ENCODE results near the gene RBBP9.

The RBBP9 gene

DNA sequence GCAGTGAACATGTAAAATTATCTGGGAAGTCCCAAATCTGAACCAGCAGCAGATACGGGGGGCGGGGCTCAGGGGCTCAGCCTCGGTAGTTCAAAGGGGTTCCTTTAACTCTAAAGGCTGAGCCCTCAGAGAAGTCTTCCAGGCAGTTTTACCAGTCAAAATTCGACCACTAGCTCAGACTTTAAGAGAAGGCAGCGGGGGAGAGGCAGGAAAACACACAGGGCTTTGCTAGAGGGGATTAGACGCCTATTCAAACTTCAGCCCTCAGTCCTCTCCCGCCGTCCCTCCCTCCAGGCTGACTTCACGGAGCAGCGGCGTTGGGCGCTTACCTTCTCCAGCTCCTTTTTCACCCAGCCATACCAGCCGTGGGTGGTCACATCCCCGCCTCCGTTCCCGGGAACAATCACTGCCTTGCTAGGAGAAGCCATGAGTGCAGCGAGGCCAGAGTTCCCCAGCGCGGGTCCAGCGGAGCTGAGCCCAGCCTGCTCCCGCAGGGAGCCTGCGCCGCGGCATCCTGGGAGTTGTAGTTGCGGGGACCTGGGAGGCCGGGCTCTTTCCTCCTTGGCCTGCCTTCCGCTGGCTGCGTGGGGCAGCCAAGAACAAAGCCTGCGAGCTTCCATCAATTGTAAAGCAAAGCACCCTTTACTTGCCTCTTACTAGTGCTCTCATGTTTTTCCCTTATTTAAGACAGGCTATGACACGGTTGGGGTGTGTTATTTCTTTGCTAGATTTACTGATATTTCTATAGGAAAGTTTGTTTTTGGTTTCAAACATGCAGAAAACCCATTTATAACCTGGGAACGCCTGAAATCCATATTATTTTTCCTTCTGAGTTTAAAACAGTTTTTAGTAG lies at the start of gene RBBP9:
Gene RBBP9, minus strand, starts transcription at position 486 of the 853 bp plus-strand sequence. Its CDS starts 58 bp downstream, at position 428.
- Histone ChIP-seq H3K9ac (ENCODE audit: low read length in 5 of 5) (peak within 1 kb of the TSS; percentile 91 to 96 (median 95)), H3K27me3 (ENCODE audit: control insufficient read depth in 5 of 5, insufficient read depth in 4 of 5, low read length in 5 of 5) (no peaks in the 10 kb centered on the region), H3K4me1 (ENCODE audit: control insufficient read depth in 5 of 5, insufficient read depth in 5 of 5, low read length in 5 of 5) (peaks cover 0 to 16% (median 15%) of the 10 kb centered on the region in 5 donors), H3K9me3 (ENCODE audit: control insufficient read depth in 5 of 5, low read length in 5 of 5) (no peaks in the 10 kb centered on the region), H3K27ac (ENCODE audit: low read depth, low read length) (peak within 1 kb of the TSS; percentile 57), H3K4me3 (ENCODE audit: low read depth in 1 of 5, low read length in 5 of 5) (peak within 1 kb of the TSS; percentile 88 to 98 (median 96)), H3K36me3 (ENCODE audit: control insufficient read depth in 5 of 5, insufficient read depth in 5 of 5, low read length in 5 of 5) (peaks cover 7 to 17% (median 12%) of the 10 kb centered on the region in 5 donors)

DNA sequence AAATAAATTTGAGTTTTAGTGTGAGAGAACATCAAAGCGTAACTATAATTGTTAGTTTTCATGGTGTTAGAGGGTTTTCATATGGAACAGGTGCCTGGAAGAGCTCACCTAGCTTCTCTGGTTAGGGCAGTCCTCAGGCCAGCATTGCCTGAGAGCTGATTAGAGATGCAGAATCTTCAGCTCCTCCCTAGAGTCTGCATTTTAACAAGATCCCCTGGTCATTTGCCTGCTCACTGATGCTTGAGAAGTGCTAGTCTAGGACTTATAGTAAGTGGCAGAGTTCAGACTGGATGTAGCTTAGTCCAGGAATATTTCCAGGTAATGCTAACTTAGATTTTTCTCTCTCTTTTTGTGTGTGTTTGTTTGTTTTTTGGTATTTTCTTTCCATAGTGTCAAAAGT lies 48.5 kb upstream of the RBBP9 start:
- Histone ChIP-seq H3K4me3 (ENCODE audit: low read depth in 1 of 5, low read length in 5 of 5) (no peak overlapping the region), H3K4me1 (ENCODE audit: control insufficient read depth in 5 of 5, insufficient read depth in 5 of 5, low read length in 5 of 5) (no peaks in the 10 kb centered on the region), H3K27ac (ENCODE audit: low read depth, low read length) (no peak overlapping the region), H3K36me3 (ENCODE audit: control insufficient read depth in 5 of 5, insufficient read depth in 5 of 5, low read length in 5 of 5) (peaks cover 29 to 88% (median 66%) of the 10 kb centered on the region in 5 donors), H3K27me3 (ENCODE audit: control insufficient read depth in 5 of 5, insufficient read depth in 4 of 5, low read length in 5 of 5) (no peaks in the 10 kb centered on the region), H3K9ac (ENCODE audit: low read length in 5 of 5) (no peak overlapping the region), H3K9me3 (ENCODE audit: control insufficient read depth in 5 of 5, low read length in 5 of 5) (no peaks in the 10 kb centered on the region)

DNA sequence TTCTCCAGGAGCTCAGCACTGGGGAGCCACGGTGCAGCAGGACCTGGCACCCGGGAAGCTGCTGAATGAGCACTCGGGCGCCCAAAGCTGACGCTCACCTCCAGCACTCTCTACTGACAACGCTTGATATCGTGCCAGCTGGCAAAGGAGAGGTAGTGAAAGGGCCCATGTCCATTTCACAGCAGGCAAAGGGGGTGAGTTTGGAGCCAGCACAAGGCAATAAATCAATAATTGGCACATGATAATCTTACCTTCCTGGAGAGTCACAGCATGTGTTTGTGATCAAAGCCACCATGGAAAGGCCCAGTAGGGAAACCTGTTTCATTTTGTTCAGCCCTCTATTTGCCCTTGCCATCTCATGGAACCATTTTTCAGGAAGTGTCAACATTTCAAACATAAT lies 46.9 kb upstream of the RBBP9 start:
- Histone ChIP-seq H3K4me1 (ENCODE audit: control insufficient read depth in 5 of 5, insufficient read depth in 5 of 5, low read length in 5 of 5) (no peaks in the 10 kb centered on the region), H3K9ac (ENCODE audit: low read length in 5 of 5) (no peak overlapping the region), H3K27ac (ENCODE audit: low read depth, low read length) (no peak overlapping the region), H3K9me3 (ENCODE audit: control insufficient read depth in 5 of 5, low read length in 5 of 5) (no peaks in the 10 kb centered on the region), H3K36me3 (ENCODE audit: control insufficient read depth in 5 of 5, insufficient read depth in 5 of 5, low read length in 5 of 5) (peaks cover 24 to 88% (median 68%) of the 10 kb centered on the region in 5 donors), H3K27me3 (ENCODE audit: control insufficient read depth in 5 of 5, insufficient read depth in 4 of 5, low read length in 5 of 5) (no peaks in the 10 kb centered on the region), H3K4me3 (ENCODE audit: low read depth in 1 of 5, low read length in 5 of 5) (no peak overlapping the region)

DNA sequence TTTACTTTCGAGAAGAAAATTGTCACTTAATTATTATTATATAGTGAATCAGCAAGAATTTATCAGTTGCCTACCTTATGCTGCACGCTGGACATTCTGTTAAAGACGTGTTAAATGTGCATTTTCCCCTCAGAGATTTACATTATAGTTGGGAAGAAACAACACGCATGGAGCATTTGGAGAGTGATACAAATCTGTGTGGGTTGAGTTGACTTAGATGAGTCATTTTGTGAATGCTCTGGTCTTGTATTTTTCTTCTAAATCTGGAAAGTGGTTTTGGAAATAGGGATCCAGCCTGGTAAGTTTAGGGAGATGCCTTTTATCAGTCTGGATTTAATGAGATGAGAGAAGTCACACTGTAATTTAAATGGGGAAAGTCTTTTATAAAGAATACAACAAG lies 46.2 kb upstream of the RBBP9 start:
- Histone ChIP-seq H3K36me3 (ENCODE audit: control insufficient read depth in 5 of 5, insufficient read depth in 5 of 5, low read length in 5 of 5) (peaks cover 24 to 81% (median 68%) of the 10 kb centered on the region in 5 donors), H3K27ac (ENCODE audit: low read depth, low read length) (no peak overlapping the region), H3K4me1 (ENCODE audit: control insufficient read depth in 5 of 5, insufficient read depth in 5 of 5, low read length in 5 of 5) (no peaks in the 10 kb centered on the region), H3K9ac (ENCODE audit: low read length in 5 of 5) (no peak overlapping the region), H3K27me3 (ENCODE audit: control insufficient read depth in 5 of 5, insufficient read depth in 4 of 5, low read length in 5 of 5) (no peaks in the 10 kb centered on the region), H3K4me3 (ENCODE audit: low read depth in 1 of 5, low read length in 5 of 5) (no peak overlapping the region), H3K9me3 (ENCODE audit: control insufficient read depth in 5 of 5, low read length in 5 of 5) (no peaks in the 10 kb centered on the region)

DNA sequence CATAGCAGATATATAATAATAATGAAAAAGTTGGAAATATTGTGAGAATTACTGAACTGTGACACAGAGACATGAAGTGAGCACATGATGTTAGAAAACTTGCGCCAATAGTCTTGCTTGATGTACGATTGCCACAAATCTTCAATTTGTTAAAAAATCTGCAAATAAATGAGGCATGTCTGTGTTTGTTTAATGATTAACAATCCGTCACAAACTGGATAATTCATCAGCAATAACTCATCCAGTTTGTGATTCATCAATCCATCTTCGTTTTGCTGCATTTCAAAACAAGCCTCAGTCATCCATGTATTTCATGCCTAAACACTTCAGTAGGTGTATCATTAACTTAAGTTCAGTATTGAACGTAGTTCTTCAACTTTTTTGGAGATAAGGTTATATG lies 44.7 kb upstream of the RBBP9 start:
- Histone ChIP-seq H3K4me1 (ENCODE audit: control insufficient read depth in 5 of 5, insufficient read depth in 5 of 5, low read length in 5 of 5) (no peaks in the 10 kb centered on the region), H3K4me3 (ENCODE audit: low read depth in 1 of 5, low read length in 5 of 5) (no peak overlapping the region), H3K9me3 (ENCODE audit: control insufficient read depth in 5 of 5, low read length in 5 of 5) (no peaks in the 10 kb centered on the region), H3K27me3 (ENCODE audit: control insufficient read depth in 5 of 5, insufficient read depth in 4 of 5, low read length in 5 of 5) (no peaks in the 10 kb centered on the region), H3K36me3 (ENCODE audit: control insufficient read depth in 5 of 5, insufficient read depth in 5 of 5, low read length in 5 of 5) (peaks cover 27 to 78% (median 62%) of the 10 kb centered on the region in 5 donors), H3K27ac (ENCODE audit: low read depth, low read length) (no peak overlapping the region), H3K9ac (ENCODE audit: low read length in 5 of 5) (no peak overlapping the region)

DNA sequence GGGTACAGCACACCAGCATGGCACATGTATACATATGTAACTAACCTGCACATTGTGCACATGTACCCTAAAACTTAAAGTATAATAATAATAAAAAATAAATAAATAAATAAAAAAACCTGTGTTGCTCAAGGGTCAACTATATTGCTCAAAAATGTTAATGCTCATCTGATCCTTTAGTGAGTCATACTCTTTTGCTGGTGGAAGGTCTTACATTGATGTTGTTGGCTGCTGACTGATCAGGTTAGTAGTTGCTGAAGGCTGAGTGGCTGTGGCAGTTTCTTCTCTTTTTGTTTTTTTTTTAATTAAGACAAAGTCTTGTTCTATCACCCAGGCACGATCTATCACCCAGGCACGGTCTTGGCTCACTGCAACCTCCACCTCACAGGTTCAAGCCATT lies 40.6 kb upstream of the RBBP9 start:
- Histone ChIP-seq H3K27me3 (ENCODE audit: control insufficient read depth in 5 of 5, insufficient read depth in 4 of 5, low read length in 5 of 5) (no peaks in the 10 kb centered on the region), H3K36me3 (ENCODE audit: control insufficient read depth in 5 of 5, insufficient read depth in 5 of 5, low read length in 5 of 5) (peaks cover 41 to 74% (median 51%) of the 10 kb centered on the region in 5 donors), H3K4me1 (ENCODE audit: control insufficient read depth in 5 of 5, insufficient read depth in 5 of 5, low read length in 5 of 5) (no peaks in the 10 kb centered on the region), H3K27ac (ENCODE audit: low read depth, low read length) (no peak overlapping the region), H3K9ac (ENCODE audit: low read length in 5 of 5) (no peak overlapping the region), H3K9me3 (ENCODE audit: control insufficient read depth in 5 of 5, low read length in 5 of 5) (no peaks in the 10 kb centered on the region), H3K4me3 (ENCODE audit: low read depth in 1 of 5, low read length in 5 of 5) (no peak overlapping the region)

DNA sequence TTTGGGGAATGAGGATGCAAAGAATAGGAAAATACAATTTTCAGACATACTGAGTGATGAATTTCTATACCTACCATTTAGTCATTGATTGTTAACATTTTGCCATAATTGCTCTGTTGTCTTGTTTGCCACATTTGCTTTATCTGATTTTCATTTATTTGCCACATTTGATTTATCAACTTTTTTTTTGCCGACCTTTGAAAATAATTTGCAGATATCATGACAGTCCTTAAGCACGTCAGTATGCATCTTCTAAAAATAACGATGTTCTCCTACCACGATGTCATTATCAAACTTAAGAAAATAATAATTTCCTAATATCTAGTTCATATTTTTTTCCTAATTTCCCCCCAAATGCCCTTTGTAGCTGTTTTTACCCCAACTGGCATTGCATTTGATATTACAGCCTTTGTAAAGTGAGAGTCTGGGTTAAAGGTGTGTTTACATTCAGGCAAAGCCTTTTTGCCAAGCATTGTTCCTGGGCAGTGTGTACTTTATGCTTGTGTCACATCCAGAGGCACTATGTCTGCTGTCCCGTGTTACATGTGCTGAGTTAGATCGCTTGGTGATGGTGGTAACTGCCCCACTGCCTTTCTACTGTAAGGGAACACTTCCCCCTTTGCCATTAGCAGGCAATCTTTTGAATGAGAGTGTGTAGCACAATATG lies 37.1 kb upstream of the RBBP9 start:
- no peak overlapping the region for H3K9ac ChIP-seq (ENCODE audit: low read length in 5 of 5)
- H3K27ac ChIP-seq (ENCODE audit: low read depth, low read length) = no peak overlapping the region
- H3K27me3 ChIP-seq (ENCODE audit: control insufficient read depth in 5 of 5, insufficient read depth in 4 of 5, low read length in 5 of 5) = no peaks in the 10 kb centered on the region
- H3K4me3 ChIP-seq (ENCODE audit: low read depth in 1 of 5, low read length in 5 of 5) = no peak overlapping the region
- H3K9me3 ChIP-seq (ENCODE audit: control insufficient read depth in 5 of 5, low read length in 5 of 5) = no peaks in the 10 kb centered on the region
- H3K36me3 ChIP-seq (ENCODE audit: control insufficient read depth in 5 of 5, insufficient read depth in 5 of 5, low read length in 5 of 5) = peaks cover 42 to 74% (median 56%) of the 10 kb centered on the region in 5 donors
- no peaks in the 10 kb centered on the region for H3K4me1 ChIP-seq (ENCODE audit: control insufficient read depth in 5 of 5, insufficient read depth in 5 of 5, low read length in 5 of 5)

DNA sequence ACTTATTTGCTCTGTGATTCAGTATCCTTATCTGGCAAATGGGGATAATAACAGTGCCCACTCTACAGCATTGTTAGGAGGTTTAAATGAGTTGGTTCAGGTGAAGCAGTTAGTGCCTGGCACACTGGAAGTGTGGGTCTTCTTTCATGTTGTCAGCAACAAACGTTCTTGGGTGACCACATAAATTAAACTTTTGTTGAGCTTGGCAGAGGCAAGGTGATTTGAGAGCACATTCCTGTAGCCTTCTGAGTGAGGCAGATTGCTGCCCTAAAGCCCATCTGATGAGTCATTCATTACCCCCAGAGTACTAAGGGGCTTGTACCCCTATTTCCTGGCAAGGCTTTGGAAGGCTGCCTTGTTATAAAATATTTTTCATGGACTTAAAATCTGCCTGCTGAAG lies 36.5 kb upstream of the RBBP9 start:
- Histone ChIP-seq H3K9me3 (ENCODE audit: control insufficient read depth in 5 of 5, low read length in 5 of 5) (no peaks in the 10 kb centered on the region), H3K36me3 (ENCODE audit: control insufficient read depth in 5 of 5, insufficient read depth in 5 of 5, low read length in 5 of 5) (peaks cover 46 to 80% (median 62%) of the 10 kb centered on the region in 5 donors), H3K27ac (ENCODE audit: low read depth, low read length) (no peak overlapping the region), H3K27me3 (ENCODE audit: control insufficient read depth in 5 of 5, insufficient read depth in 4 of 5, low read length in 5 of 5) (no peaks in the 10 kb centered on the region), H3K9ac (ENCODE audit: low read length in 5 of 5) (no peak overlapping the region), H3K4me3 (ENCODE audit: low read depth in 1 of 5, low read length in 5 of 5) (no peak overlapping the region), H3K4me1 (ENCODE audit: control insufficient read depth in 5 of 5, insufficient read depth in 5 of 5, low read length in 5 of 5) (no peaks in the 10 kb centered on the region)

DNA sequence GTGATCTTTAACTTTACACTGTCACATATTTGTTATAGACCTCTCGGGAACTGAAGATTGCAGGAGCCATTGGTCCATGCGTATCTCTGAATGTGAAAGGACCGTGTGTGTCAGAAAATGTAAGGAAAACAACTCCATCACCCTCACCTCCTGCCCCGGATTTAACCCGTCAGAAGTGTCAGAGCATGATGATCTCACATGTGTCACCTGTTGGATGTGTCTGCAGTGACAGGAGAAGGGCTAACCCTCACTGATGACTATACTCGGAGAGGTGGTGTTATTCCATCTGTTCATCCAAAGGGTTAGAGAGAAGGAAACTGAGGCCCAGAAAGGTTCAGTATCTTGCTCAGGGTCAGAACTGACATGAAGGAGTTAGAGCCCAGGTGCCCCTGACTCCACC lies 35.6 kb upstream of the RBBP9 start:
- Histone ChIP-seq H3K36me3 (ENCODE audit: control insufficient read depth in 5 of 5, insufficient read depth in 5 of 5, low read length in 5 of 5) (peaks cover 48 to 84% (median 71%) of the 10 kb centered on the region in 5 donors), H3K9ac (ENCODE audit: low read length in 5 of 5) (no peak overlapping the region), H3K27ac (ENCODE audit: low read depth, low read length) (no peak overlapping the region), H3K9me3 (ENCODE audit: control insufficient read depth in 5 of 5, low read length in 5 of 5) (no peaks in the 10 kb centered on the region), H3K27me3 (ENCODE audit: control insufficient read depth in 5 of 5, insufficient read depth in 4 of 5, low read length in 5 of 5) (no peaks in the 10 kb centered on the region), H3K4me3 (ENCODE audit: low read depth in 1 of 5, low read length in 5 of 5) (no peak overlapping the region), H3K4me1 (ENCODE audit: control insufficient read depth in 5 of 5, insufficient read depth in 5 of 5, low read length in 5 of 5) (no peaks in the 10 kb centered on the region)

DNA sequence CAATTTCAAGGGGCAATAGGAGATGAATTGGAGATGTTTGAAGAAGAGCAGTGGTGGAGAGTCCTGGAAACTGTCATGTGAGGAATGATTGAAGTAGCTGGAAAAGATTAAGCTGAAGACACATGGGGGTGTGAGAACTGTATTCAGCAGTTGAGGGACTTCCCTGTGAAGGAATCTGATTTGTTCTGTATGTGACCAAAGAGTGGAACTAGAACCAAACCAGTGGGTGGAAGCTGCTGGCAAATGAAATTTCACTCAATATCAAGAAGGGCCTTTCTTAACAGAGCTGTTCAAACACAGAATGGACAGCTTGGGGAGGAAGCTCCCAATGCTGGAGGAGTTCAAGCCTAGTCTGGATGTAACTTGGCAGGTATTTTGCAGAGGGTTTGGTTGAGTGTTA lies 32.0 kb upstream of the RBBP9 start:
- no peaks in the 10 kb centered on the region for H3K27me3 ChIP-seq (ENCODE audit: control insufficient read depth in 5 of 5, insufficient read depth in 4 of 5, low read length in 5 of 5)
- H3K9me3 ChIP-seq (ENCODE audit: control insufficient read depth in 5 of 5, low read length in 5 of 5) = no peaks in the 10 kb centered on the region
- H3K27ac ChIP-seq (ENCODE audit: low read depth, low read length) = no peak overlapping the region
- no peak overlapping the region for H3K9ac ChIP-seq (ENCODE audit: low read length in 5 of 5)
- no peaks in the 10 kb centered on the region for H3K4me1 ChIP-seq (ENCODE audit: control insufficient read depth in 5 of 5, insufficient read depth in 5 of 5, low read length in 5 of 5)
- H3K36me3 ChIP-seq (ENCODE audit: control insufficient read depth in 5 of 5, insufficient read depth in 5 of 5, low read length in 5 of 5) = peaks cover 54 to 94% (median 87%) of the 10 kb centered on the region in 5 donors
- no peak overlapping the region for H3K4me3 ChIP-seq (ENCODE audit: low read depth in 1 of 5, low read length in 5 of 5)

All from subcutaneous abdominal adipose tissue (tissue), 5 donors.